K562 (cell line): ENCODE measurements around the gene SLC40A1. TPM values are rescaled to one million over a fixed set of nuclear protein-coding genes. Genes with fewer than 3 reads are reported as not detected.

Source experiments
- ATAC-seq: fragments of 200-7000 bp; cut with Tn5 transposase; 3 replicates; pipeline ENCODE4 v1.9.1; 2020; ENCODE audit warnings: moderate library complexity
- BruUV-seq: library from RNA; stranded (reverse); fragments of 400-500 nt; replicated peaks from 2 replicates; lab custom pipeline; 2021; lab: Mats Ljungman, UMichigan
- CTCF ChIA-PET: fragments of 300-600 bp; formaldehyde crosslinking; extraction: SDS; loops from one replicate; lab custom pipeline; 2021; ENCODE audit warnings: low intra/inter-chr PET ratio; lab: Yijun Ruan, JAX
- POLR2A ChIA-PET: fragments of 300-600, 350-650 bp; sonication (Branson Sonifier 250); formaldehyde crosslinking; extraction: SDS; loops from one replicate; lab custom pipeline; 2021; ENCODE audit warnings: antibody characterized with exemption, inconsistent platforms; lab: Yijun Ruan, JAX
- DNase-seq, 4 experiments: peaks; one replicate each; pipeline versions ENCODE4 v3.0.0 to v3.0.0-alpha.2; 2011 to 2018; ENCODE audit warnings: low spot score in 3 of 4, mixed read lengths in 3 of 4; ENCODE audit errors: extremely low read depth in 1 of 4
- FAIRE-seq: peaks from 2 replicates; lab custom pipeline; 2011; peaks lifted over from hg19 to GRCh38; lab: Jason Lieb, UNC
- H2AFZ ChIP-seq: 2 replicates; pipeline ENCODE4 v1.6.0; 2011; ENCODE audit warnings: low read depth, low read length, control low read depth, inconsistent platforms
- H3K27ac ChIP-seq: fragments of 200-600 bp; 3 replicates; pipeline ENCODE4 v1.8.0; 2011; ENCODE audit warnings: low read depth, mild to moderate bottlenecking, control low read depth, inconsistent platforms, low read length, moderate library complexity, mixed read lengths; ENCODE audit errors: extremely low read depth
- H3K27me3 ChIP-seq, 2 experiments: fragments of 300-600 bp in 1 of 2; 2 replicates in 1 of 2; 3 replicates in 1 of 2; pipeline versions ENCODE4 v1.6.0 to v1.8.0; 2011; ENCODE audit warnings: inconsistent platforms in 2 of 2, low read length in 2 of 2, mild to moderate bottlenecking in 1 of 2, mixed read lengths in 1 of 2, moderate library complexity in 1 of 2; ENCODE audit not compliant: control insufficient read depth in 2 of 2, insufficient read depth in 2 of 2
- H3K36me3 ChIP-seq: fragments of 300-600 bp; 3 replicates; pipeline ENCODE4 v1.8.0; 2011; ENCODE audit warnings: mild to moderate bottlenecking, low read length, inconsistent platforms; ENCODE audit not compliant: control insufficient read depth, insufficient read depth
- H3K4me1 ChIP-seq, 2 experiments: fragments of 200-600 bp in 1 of 2; replicated peaks in 1 of 2; 2 replicates in 1 of 2; 3 replicates in 1 of 2; pipeline versions ENCODE4 v1.5.1 to v1.8.0; 2011; ENCODE audit warnings: inconsistent platforms in 2 of 2, low read length in 2 of 2, mild to moderate bottlenecking in 1 of 2, mixed read lengths in 1 of 2, moderate library complexity in 1 of 2; ENCODE audit not compliant: control insufficient read depth in 2 of 2, insufficient read depth in 2 of 2
- H3K4me2 ChIP-seq: 2 replicates; pipeline ENCODE4 v1.6.1; 2011; ENCODE audit warnings: low read length, control low read depth, inconsistent platforms, mixed read lengths; ENCODE audit not compliant: insufficient read depth
- H3K4me3 ChIP-seq: fragments of 200-600 bp; sonication (generic), shearing (Covaris generic); 2 replicates; pipeline ENCODE4 v1.5.1; 2016; ENCODE audit warnings: control low read depth, inconsistent platforms
- H3K79me2 ChIP-seq: fragments of 200-600 bp; 3 replicates; pipeline ENCODE4 v1.8.0; 2011; ENCODE audit warnings: low read length, inconsistent platforms; ENCODE audit not compliant: control insufficient read depth, insufficient read depth
- H3K9ac ChIP-seq, 2 experiments: 2 replicates each; pipeline versions ENCODE4 v1.6.0 to v1.6.1; 2011; ENCODE audit warnings: low read depth in 2 of 2, low read length in 2 of 2, control low read depth in 1 of 2, inconsistent platforms in 1 of 2, mild to moderate bottlenecking in 1 of 2, mixed read lengths in 1 of 2; ENCODE audit not compliant: insufficient read depth in 1 of 2
- H3K9me1 ChIP-seq: one replicate; pipeline ENCODE4 v1.6.0; 2011; ENCODE audit warnings: inconsistent platforms, mild to moderate bottlenecking, low read length, moderate library complexity; ENCODE audit not compliant: control insufficient read depth, insufficient read depth
- H3K9me3 ChIP-seq: replicated peaks from 2 replicates; pipeline ENCODE4 v1.5.1; 2011; ENCODE audit warnings: low read depth, low read length, inconsistent platforms; ENCODE audit not compliant: control insufficient read depth, insufficient read depth
- H4K20me1 ChIP-seq: replicated peaks from 2 replicates; pipeline ENCODE4 v1.6.1; 2011; ENCODE audit warnings: low read length, inconsistent platforms, mixed read lengths; ENCODE audit not compliant: control insufficient read depth, insufficient read depth
- BCOR ChIP-seq: fragments of 450-650 bp; IDR thresholded peaks from 2 replicates; pipeline ENCODE4 v1.6.1; 2016
- BRF2 ChIP-seq: IDR thresholded peaks from 3 replicates; pipeline ENCODE4 v1.6.1; 2011; ENCODE audit warnings: borderline replicate concordance, mild to moderate bottlenecking; ENCODE audit not compliant: insufficient read length, insufficient read depth
- ETV1 ChIP-seq: fragments of 450-650 bp; conservative IDR thresholded peaks from 2 replicates; pipeline ENCODE4 v1.6.1; 2016; ENCODE audit warnings: missing genetic modification characterization, control low read depth, low read depth, missing compliant biosample characterization
- KDM1A ChIP-seq, 2 experiments: fragments of 450-650 bp; IDR thresholded peaks; 2 replicates each; pipeline ENCODE4 v1.6.1; 2016; ENCODE audit warnings: mild to moderate bottlenecking in 2 of 2
- MBD2 ChIP-seq: sonication (generic); IDR thresholded peaks from 2 replicates; pipeline ENCODE4 v1.6.1; 2016; ENCODE audit warnings: low read depth, borderline replicate concordance
- POLR2H ChIP-seq: IDR thresholded peaks from 2 replicates; pipeline ENCODE4 v1.6.1; 2016; ENCODE audit warnings: missing genetic modification characterization, low read depth, mild to moderate bottlenecking, control low read depth, missing compliant biosample characterization, moderate library complexity
- POLR3G ChIP-seq: IDR thresholded peaks from 2 replicates; pipeline ENCODE4 v1.6.1; 2011; ENCODE audit not compliant: insufficient read length, insufficient replicate concordance; ENCODE audit errors: extremely low read depth
- RBM25 ChIP-seq: fragments of 200-400 bp; formaldehyde crosslinking; IDR thresholded peaks from 2 replicates; pipeline ENCODE4 v1.6.1; 2018; ENCODE audit warnings: low read length, low read depth, moderate library complexity; ENCODE audit not compliant: severe bottlenecking
- RUNX1 ChIP-seq: sonication (generic); IDR thresholded peaks from 2 replicates; pipeline ENCODE4 v1.6.1; 2016; ENCODE audit warnings: antibody characterized with exemption, low read depth
- ZNF384 ChIP-seq: IDR thresholded peaks from 2 replicates; pipeline ENCODE4 v1.6.1; 2012; ENCODE audit warnings: low read depth, low read length, improper control_type of control experiment
- WGBS: fragments of 100-300 bp; shearing (Covaris generic); methylation state at CpG from one replicate; pipeline ENCODE4 v1.1.6; 2016; ENCODE audit warnings: low coverage, mixed read lengths; ENCODE audit not compliant: insufficient coverage; ENCODE audit errors: missing lambda C conversion rate; 5-methylcytosine and 5-hydroxymethylcytosine counted together
- in situ Hi-C: fragments of 300-500 bp; cut with MboI; formaldehyde crosslinking; loops from 4 replicates; pipeline ENCODE4 v1.15.0; 2018; ENCODE audit warnings: inconsistent platforms, mixed read lengths
- intact Hi-C: fragments of 100-400 bp; cut with micrococcal nuclease; formaldehyde crosslinking; loops from 2 replicates; pipeline ENCODE4 v1.14.2; 2022
- polyA plus RNA-seq, 8 experiments: library from polyadenylated mRNA; depleted of rRNA in 4 of 8; stranded (reverse) in 5 of 8; unstranded in 3 of 8; fragments of >200 nt; fragmentation: Nextera tagmentation in 2 of 8; fragmentation: Illumina TruSeq in 1 of 8; extraction: Ambion mirVana in 2 of 8; extraction: Trizol in 1 of 8; gene quantifications; 2 replicates each; pipeline versions ENCODE4 v1.2.1 to v1.2.3, GENCODE V29; 2011 to 2014; ENCODE audit warnings: inconsistent platforms in 1 of 8, missing spikeins in 1 of 8
- total RNA-seq, 7 experiments: library from RNA; depleted of rRNA in 6 of 7; stranded (reverse); fragments of >200 nt in 6 of 7; fragmentation: Illumina TruSeq in 2 of 7; extraction: Trizol in 2 of 7; gene quantifications; 2 replicates each; pipeline versions ENCODE4 v1.2.1 to v1.2.3, GENCODE V29; 2011 to 2021; ENCODE audit warnings: low replicate concordance in 1 of 7
- TF ChIP-seq, protein P1 (sequence below): sonication (generic); formaldehyde crosslinking; IDR thresholded peaks from 2 replicates; pipeline ENCODE4 v1.8.0; 2022; ENCODE audit warnings: missing genetic modification reagents, mild to moderate bottlenecking, moderate library complexity, borderline replicate concordance

SLC40A1 gene
- total and polyA plus RNA-seq, 9 of the 15 experiments (the other 6 are each of a cell fraction or from before 2014, with no cell fraction given) = 42.2 to 95.9 (median 54.9) TPM

- POLR2A ChIA-PET = interaction anchor here (1.0 to 1.2 kb wide), 2 partner anchors 10 to 42 kb away, joined by 4 read pairs; partner anchors contain the start of gene SLC40A1
- H4K20me1 ChIP-seq = no peaks in the 10 kb centered on the region
- intact Hi-C loops = no loop called here
- CTCF ChIA-PET = no interaction called here
- FAIRE-seq = no peak
- H3K9me3 ChIP-seq = no peaks in the 10 kb centered on the region
- no peaks in the 10 kb centered on the region for H3K79me2 ChIP-seq
- no peaks in the 10 kb centered on the region for H3K36me3 ChIP-seq
- no peaks in the 10 kb centered on the region for H3K27me3 ChIP-seq
- WGBS = 78% methylated on average over 1 of the region's 1 CpG
- DNase-seq = no peak
- H3K4me2 ChIP-seq = no peak overlapping the region
- no peak overlapping the region for H3K27ac ChIP-seq
- no peak overlapping the region for H3K9ac ChIP-seq
- in situ Hi-C loops = no loop called here
- no TSS peak for BruUV-seq
- H2AFZ ChIP-seq = no peak overlapping the region
- ATAC-seq = no peak
- no peak overlapping the region for H3K4me3 ChIP-seq
- peaks cover 0 to 12% of the 10 kb centered on the region in 2 experiments; a peak in 3 of 5 replicates for H3K4me1 ChIP-seq
- TF ChIP-seq BCOR (peak; percentile 85), RUNX1 (no peak), POLR3G (no peak), RBM25 (peak; percentile 95), ETV1 (tag) (no peak), MBD2 (no peak), POLR2H (tag) (no peak), ZNF384 (no peak), BRF2 (no peak), KDM1A (IDR thresholded peaks at IDR 0.05) (peak; percentile 30 to 59; a peak in 3 of 4 replicates)
- TF ChIP-seq, protein P1, sequence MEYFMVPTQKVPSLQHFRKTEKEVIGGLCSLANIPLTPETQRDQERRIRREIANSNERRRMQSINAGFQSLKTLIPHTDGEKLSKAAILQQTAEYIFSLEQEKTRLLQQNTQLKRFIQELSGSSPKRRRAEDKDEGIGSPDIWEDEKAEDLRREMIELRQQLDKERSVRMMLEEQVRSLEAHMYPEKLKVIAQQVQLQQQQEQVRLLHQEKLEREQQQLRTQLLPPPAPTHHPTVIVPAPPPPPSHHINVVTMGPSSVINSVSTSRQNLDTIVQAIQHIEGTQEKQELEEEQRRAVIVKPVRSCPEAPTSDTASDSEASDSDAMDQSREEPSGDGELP (CRISPR knock-in tag) = no peak
- no peaks in the 10 kb centered on the region for H3K9me1 ChIP-seq
These were observed 42.5 kb upstream of the SLC40A1 start for GRCh38 chr2:189623049-189623448.
